ENCODE results near the gene GTPBP2. TPM values are rescaled to one million over a fixed set of nuclear protein-coding genes. Genes with fewer than 3 reads are reported as not detected.

The GTPBP2 gene
- total RNA-seq, 1 donor: 61.2 TPM

DNA sequence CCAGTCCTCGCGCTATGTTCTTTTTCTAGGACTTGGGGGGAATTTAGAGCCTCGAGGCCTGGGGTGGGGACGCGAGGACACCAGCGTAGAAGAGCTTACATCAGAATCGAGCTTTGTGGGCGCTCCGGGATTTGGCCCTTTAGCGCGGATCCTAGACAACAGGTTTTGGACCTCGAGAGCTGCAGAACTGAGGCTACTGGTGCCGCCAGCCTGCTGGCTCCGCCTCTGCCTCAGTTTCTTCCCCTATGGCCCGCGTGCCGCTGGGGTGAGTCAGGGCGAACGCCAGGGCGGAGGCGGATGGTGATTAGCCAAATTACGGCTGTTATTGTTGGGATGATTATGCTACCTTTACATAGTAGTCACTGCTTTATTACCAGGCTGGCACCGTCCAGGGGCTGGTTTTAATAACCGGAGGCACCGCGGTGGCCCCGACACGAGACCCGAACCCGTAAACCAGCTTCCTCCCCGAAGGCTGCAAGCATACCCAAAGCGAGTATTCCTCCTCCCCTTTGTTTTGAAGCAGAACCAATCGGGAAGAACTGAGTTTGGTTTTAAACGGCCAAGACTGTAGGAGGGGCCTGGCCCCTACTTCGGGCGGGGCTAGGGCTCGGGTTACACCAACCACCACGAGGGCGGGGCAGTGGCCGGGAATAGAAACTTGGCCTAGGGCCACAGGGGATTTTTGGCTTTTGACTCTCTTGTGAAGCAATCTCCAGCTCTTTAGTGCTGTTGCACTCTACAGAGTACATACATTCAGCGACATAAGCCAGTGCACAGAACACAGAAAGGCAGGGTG, 639 bp upstream of the GTPBP2 start:
- DNase-seq (ENCODE audit: low read depth): peak; percentile 99
- no peak for TF ChIP-seq CTCF (IDR thresholded peaks at IDR 0.05; ENCODE audit: insufficient read depth, low read length)
- H3K4me3 ChIP-seq (ENCODE audit: low read depth, low read length): peak overlapping the region; percentile 84

DNA sequence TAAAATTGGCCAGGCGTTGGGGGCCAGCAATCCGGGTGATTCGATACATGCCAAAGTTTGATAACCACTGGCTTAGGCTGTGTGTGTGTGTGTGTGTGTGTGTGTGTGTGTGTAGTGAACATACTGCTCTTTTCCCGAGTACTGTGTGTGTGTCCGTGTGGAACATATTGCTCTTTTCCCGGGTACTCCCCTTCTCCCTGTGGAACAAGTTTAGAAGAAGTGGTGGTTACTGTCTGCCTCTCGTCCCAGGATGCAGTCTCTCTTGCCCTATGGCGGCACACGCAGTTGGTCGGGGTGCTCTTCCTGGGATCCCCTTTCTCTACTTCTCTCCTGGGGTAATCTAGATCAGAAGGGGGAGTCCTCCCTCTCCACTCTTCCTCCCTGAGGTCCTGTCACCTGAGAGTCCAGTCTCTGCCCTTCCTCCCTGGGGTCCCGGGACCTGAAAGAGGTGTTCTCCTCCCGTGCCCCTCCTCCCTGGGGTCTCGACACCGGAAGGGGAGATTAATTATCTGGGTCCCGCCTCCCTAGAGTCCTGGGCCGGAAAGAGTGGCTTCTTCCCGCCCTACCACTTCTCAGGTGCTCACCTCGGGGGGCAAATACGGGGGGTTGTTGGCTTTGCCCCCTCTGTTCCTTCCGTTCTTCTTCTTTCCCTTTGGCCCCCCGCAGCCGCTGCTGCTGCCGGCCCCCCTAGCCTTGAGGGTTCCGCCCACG, 516 bp downstream of the GTPBP2 start:
- peak; percentile 58 for DNase-seq (ENCODE audit: low read depth)

GRCh38 chr6:43627008-43627825, 1.8 kb downstream of the GTPBP2 start:
- peak; percentile 98 for DNase-seq (ENCODE audit: low read depth)
- peak overlapping the region; percentile 91 for H3K4me3 ChIP-seq (ENCODE audit: low read depth, low read length)
- TF ChIP-seq CTCF (IDR thresholded peaks at IDR 0.05; ENCODE audit: insufficient read depth, low read length): no peak

More for the DNA sequence above, 516 bp downstream of the GTPBP2 start:
- no peak for TF ChIP-seq CTCF (IDR thresholded peaks at IDR 0.05; ENCODE audit: insufficient read depth, low read length)
- H3K4me3 ChIP-seq (ENCODE audit: low read depth, low read length): peak overlapping the region; percentile 91

GRCh38 chr6:43625393-43625992, 3.6 kb downstream of the GTPBP2 start:
- TF ChIP-seq CTCF (IDR thresholded peaks at IDR 0.05; ENCODE audit: insufficient read depth, low read length): no peak
- DNase-seq (ENCODE audit: low read depth): no peak
- no peak overlapping the region for H3K4me3 ChIP-seq (ENCODE audit: low read depth, low read length)

- TF ChIP-seq CTCF (IDR thresholded peaks at IDR 0.05; ENCODE audit: insufficient read depth, low read length): no peak
- DNase-seq (ENCODE audit: low read depth): no peak
Observed at GRCh38 chr6:43624786-43625288, 4.2 kb downstream of the GTPBP2 start.

More at GRCh38 chr6:43624786-43625288, 4.2 kb downstream of the GTPBP2 start:
- no peak overlapping the region for H3K4me3 ChIP-seq (ENCODE audit: low read depth, low read length)
